Psoas muscle (tissue), 8 donors: ENCODE data around the gene KRT71. TPM values are rescaled to one million over a fixed set of nuclear protein-coding genes. Genes with fewer than 3 reads are reported as not detected.
A peak's percentile ranks its signal among the peaks of the same experiment; 100 is the strongest.

Experiments
- ATAC-seq, 4 donors: fragments of 200-7000 bp; cut with Tn5 transposase; one replicate each; pipeline ENCODE4 v1.9.1; 2020; ENCODE audit warnings: moderate library complexity in 3 of 4, mild to moderate bottlenecking in 2 of 4
- DNase-seq, 2 donors: peaks; one replicate each; pipeline ENCODE4 v3.0.0-alpha.2; 2020
- H3K27ac ChIP-seq: fragments of 200-600 bp; one replicate; pipeline ENCODE4 v1.8.0; 2022
- H3K27me3 ChIP-seq, 3 donors: fragments of 200-600 bp in 1 of 3; one replicate each; pipeline versions ENCODE4 v1.6.1 to v1.8.0; 2013 to 2022; ENCODE audit warnings: low read length in 2 of 3, mild to moderate bottlenecking in 2 of 3, moderate library complexity in 1 of 3; ENCODE audit not compliant: insufficient read depth in 3 of 3
- H3K36me3 ChIP-seq, 2 donors: fragments of 200-600 bp in 1 of 2; one replicate each; pipeline versions ENCODE4 v1.6.1 to v1.8.0; 2013 to 2022; ENCODE audit warnings: low read depth in 1 of 2, mild to moderate bottlenecking in 1 of 2, moderate library complexity in 1 of 2; ENCODE audit not compliant: insufficient read depth in 1 of 2
- H3K4me1 ChIP-seq: fragments of 200-600 bp; one replicate; pipeline ENCODE4 v1.8.0; 2022
- H3K4me3 ChIP-seq: fragments of 200-600 bp; one replicate; pipeline ENCODE4 v1.8.0; 2022; ENCODE audit warnings: mild to moderate bottlenecking
- H3K9me3 ChIP-seq: fragments of 200-600 bp; one replicate; pipeline ENCODE4 v1.8.0; 2022
- CTCF ChIP-seq: fragments of 200-600 bp; IDR thresholded peaks from one replicate; pipeline ENCODE4 v1.8.0; 2022; ENCODE audit warnings: antibody characterized with exemption
- WGBS, 3 donors: extraction: QIAGEN DNeasy Blood & Tissue Kit; methylation state at CpG; one replicate each; pipeline versions ENCODE4 v1.1.6 to v1.1.7; 2013; 5-methylcytosine and 5-hydroxymethylcytosine counted together
- intact Hi-C, 2 donors: fragments of 100-400 bp; cut with DNase I; formaldehyde crosslinking; loops; one replicate each; pipeline versions ENCODE4 v1.11.0 to v1.14.2; 2022
- polyA plus RNA-seq, 3 donors: library from polyadenylated mRNA; stranded (reverse); fragments of 200-250 nt; gene quantifications; one replicate each; pipeline ENCODE4 v1.2.3, GENCODE V29; 2013
- total RNA-seq, 4 donors: library from RNA; stranded (reverse); fragmentation: NEBNext Ultra II Directional in 2 of 4; extraction: Animal tissue kit (Norgen Biotek cat#: 25700) in 2 of 4; gene quantifications; one replicate each; pipeline versions ENCODE4 v1.2.1 to v1.2.4, GENCODE V29; 2021 to 2023
- donor health status: healthy with polysubstance abuse.
- donor health status: DM: no; HTN: no; CAD: no; lungs with moderate emphysema.
- donor health status: Bipolar disorder and iron deficiency.
- donor health status: healthy.
- donor health status: DM: yes; HTN: yes; CAD: no.
- donor health status: DM: no; HTN: no; CAD: no.
- donor health status: DM: no; HTN: no; CAD: no.
- donor health status: DM: yes; HTN: yes; CAD: no.

KRT71 gene
- total and polyA plus RNA-seq, 7 donors, result not detected

GRCh38 chr12:52496054-52496453 lies 56.9 kb downstream of the KRT71 start:
- Histone ChIP-seq H3K4me1 (no peaks in the 10 kb centered on the region), H3K36me3 (no peaks in the 10 kb centered on the region), H3K9me3 (no peaks in the 10 kb centered on the region), H3K4me3 (no peak overlapping the region), H3K27me3 (peaks cover 0 to 19% (median 4%) of the 10 kb centered on the region in 3 donors), H3K27ac (no peak overlapping the region)
- intact Hi-C loops, result no loop called here
- 51 to 64% (median 56%) methylated on average over 2 of the region's 2 CpGs for WGBS, 3 donors
- ATAC-seq (no peak), DNase-seq (no peak)
- TF ChIP-seq CTCF, result no peak

- Histone ChIP-seq H3K27me3 (peaks cover 0 to 19% (median 1%) of the 10 kb centered on the region in 3 donors), H3K36me3 (no peaks in the 10 kb centered on the region), H3K27ac (no peak overlapping the region), H3K4me1 (no peaks in the 10 kb centered on the region), H3K4me3 (no peak overlapping the region), H3K9me3 (no peaks in the 10 kb centered on the region)
- intact Hi-C loops, result no loop called here
- no peak for TF ChIP-seq CTCF
- 48 to 55% (median 51%) methylated on average over 3 of the region's 3 CpGs for WGBS, 3 donors
- DNase-seq, result no peak
- ATAC-seq, result no peak
These were observed 57.6 kb downstream of the KRT71 start for GRCh38 chr12:52495389-52495788.

- WGBS, 3 donors, result 48 to 67% (median 56%) methylated on average over 4 of the region's 4 CpGs
- intact Hi-C loops, result no loop called here
- no peaks in the 10 kb centered on the region for H3K36me3 ChIP-seq
- DNase-seq (peak in 1 of 2 donors; percentile 34), ATAC-seq (no peak)
- no peak overlapping the region for H3K27ac ChIP-seq
- H3K9me3 ChIP-seq, result no peaks in the 10 kb centered on the region
- peaks cover 0 to 19% (median 1%) of the 10 kb centered on the region in 3 donors for H3K27me3 ChIP-seq
- no peak for TF ChIP-seq CTCF
- H3K4me3 ChIP-seq, result no peak overlapping the region
- H3K4me1 ChIP-seq, result no peaks in the 10 kb centered on the region
These were observed 58.4 kb downstream of the KRT71 start for GRCh38 chr12:52494518-52494917.

GRCh38 chr12:52494100-52494499 lies 58.8 kb downstream of the KRT71 start:
- ATAC-seq (no peak), DNase-seq (no peak)
- Histone ChIP-seq H3K36me3 (no peaks in the 10 kb centered on the region), H3K4me1 (no peaks in the 10 kb centered on the region), H3K9me3 (no peaks in the 10 kb centered on the region), H3K4me3 (no peak overlapping the region), H3K27ac (no peak overlapping the region), H3K27me3 (peaks cover 0 to 19% (median 1%) of the 10 kb centered on the region in 3 donors)
- 76 to 92% (median 91%) methylated on average over 1 of the region's 1 CpG for WGBS, 3 donors
- intact Hi-C loops, result no loop called here
- TF ChIP-seq CTCF, result no peak

Other genes starting within 250 kb of the KRT71 start
- not detected for gene KRT83, start 231.7 kb downstream of the KRT71 start, total RNA-seq
- not detected for gene KRT83, start 231.7 kb downstream of the KRT71 start, polyA plus RNA-seq
- not detected for gene KRT85, start 185.7 kb downstream of the KRT71 start, total RNA-seq
- not detected for gene KRT85, start 185.7 kb downstream of the KRT71 start, polyA plus RNA-seq
- gene KRT84, start 167.5 kb downstream of the KRT71 start, total RNA-seq, result not detected
- gene KRT84, start 167.5 kb downstream of the KRT71 start, polyA plus RNA-seq, result not detected
- not detected for gene KRT82, start 146.8 kb downstream of the KRT71 start, total RNA-seq
- gene KRT82, start 146.8 kb downstream of the KRT71 start, polyA plus RNA-seq, result not detected
- not detected for gene KRT75, start 118.8 kb downstream of the KRT71 start, total RNA-seq
- not detected for gene KRT75, start 118.8 kb downstream of the KRT71 start, polyA plus RNA-seq
- gene KRT6B, start 101.0 kb downstream of the KRT71 start, total RNA-seq, result under 1 TPM in 2 of 4 donors, not detected in 2; 0.26 to 0.32 TPM
- gene KRT6B, start 101.0 kb downstream of the KRT71 start, polyA plus RNA-seq, result under 1 TPM in 2 of 3 donors, not detected in 1; 0.04 TPM
- under 1 TPM in 2 of 4 donors, not detected in 2; 0.21 to 0.24 TPM for gene KRT6C, start 79.3 kb downstream of the KRT71 start, total RNA-seq
- gene KRT6C, start 79.3 kb downstream of the KRT71 start, polyA plus RNA-seq, result under 1 TPM in 1 of 3 donors, not detected in 2; 0.04 TPM
- 1 to 10 TPM in 2 of 4 donors, under 1 TPM in 1, not detected in 1; 0.53 to 1.4 (median 1.2) TPM for gene KRT6A, start 59.9 kb downstream of the KRT71 start, total RNA-seq
- gene KRT6A, start 59.9 kb downstream of the KRT71 start, polyA plus RNA-seq, result under 1 TPM; 0.13 to 0.51 (median 0.35) TPM
- gene KRT5, start 32.8 kb downstream of the KRT71 start, total RNA-seq, result 1 to 10 TPM in 1 of 4 donors, under 1 TPM in 2, not detected in 1; 0.61 to 1.4 (median 0.85) TPM
- gene KRT5, start 32.8 kb downstream of the KRT71 start, polyA plus RNA-seq, result under 1 TPM; 0.21 to 0.86 (median 0.48) TPM
- gene KRT74, start 20.7 kb upstream of the KRT71 start, total RNA-seq, result not detected
- not detected for gene KRT74, start 20.7 kb upstream of the KRT71 start, polyA plus RNA-seq
- not detected for gene KRT72, start 48.3 kb upstream of the KRT71 start, total RNA-seq
- not detected for gene KRT72, start 48.3 kb upstream of the KRT71 start, polyA plus RNA-seq
- gene KRT73, start 65.4 kb upstream of the KRT71 start, total RNA-seq, result not detected
- gene KRT73, start 65.4 kb upstream of the KRT71 start, polyA plus RNA-seq, result not detected
- gene KRT2, start 99.1 kb upstream of the KRT71 start, total RNA-seq, result not detected
- not detected for gene KRT2, start 99.1 kb upstream of the KRT71 start, polyA plus RNA-seq
- 1 to 10 TPM in 1 of 4 donors, under 1 TPM in 2, not detected in 1; 0.16 to 1.1 (median 0.25) TPM for gene KRT1, start 127.3 kb upstream of the KRT71 start, total RNA-seq
- under 1 TPM in 1 of 3 donors, not detected in 2; 0.13 TPM for gene KRT1, start 127.3 kb upstream of the KRT71 start, polyA plus RNA-seq
- not detected for gene KRT77, start 150.4 kb upstream of the KRT71 start, total RNA-seq
- under 1 TPM in 2 of 3 donors, not detected in 1; 0.01 to 0.04 TPM for gene KRT77, start 150.4 kb upstream of the KRT71 start, polyA plus RNA-seq
- gene KRT76, start 224.2 kb upstream of the KRT71 start, total RNA-seq, result not detected
- gene KRT76, start 224.2 kb upstream of the KRT71 start, polyA plus RNA-seq, result not detected
- not detected for gene KRT3, start 243.0 kb upstream of the KRT71 start, total RNA-seq
- not detected for gene KRT3, start 243.0 kb upstream of the KRT71 start, polyA plus RNA-seq